ENCODE data around the gene FAAP20. TPM values are rescaled to one million over a fixed set of nuclear protein-coding genes. Genes with fewer than 3 reads are reported as not detected.

FAAP20 gene
- total and polyA plus RNA-seq, 9 of the 15 experiments (the other 6 are each of a cell fraction or from before 2014, with no cell fraction given) = 0.58 to 143 (median 9.9) TPM

DNA sequence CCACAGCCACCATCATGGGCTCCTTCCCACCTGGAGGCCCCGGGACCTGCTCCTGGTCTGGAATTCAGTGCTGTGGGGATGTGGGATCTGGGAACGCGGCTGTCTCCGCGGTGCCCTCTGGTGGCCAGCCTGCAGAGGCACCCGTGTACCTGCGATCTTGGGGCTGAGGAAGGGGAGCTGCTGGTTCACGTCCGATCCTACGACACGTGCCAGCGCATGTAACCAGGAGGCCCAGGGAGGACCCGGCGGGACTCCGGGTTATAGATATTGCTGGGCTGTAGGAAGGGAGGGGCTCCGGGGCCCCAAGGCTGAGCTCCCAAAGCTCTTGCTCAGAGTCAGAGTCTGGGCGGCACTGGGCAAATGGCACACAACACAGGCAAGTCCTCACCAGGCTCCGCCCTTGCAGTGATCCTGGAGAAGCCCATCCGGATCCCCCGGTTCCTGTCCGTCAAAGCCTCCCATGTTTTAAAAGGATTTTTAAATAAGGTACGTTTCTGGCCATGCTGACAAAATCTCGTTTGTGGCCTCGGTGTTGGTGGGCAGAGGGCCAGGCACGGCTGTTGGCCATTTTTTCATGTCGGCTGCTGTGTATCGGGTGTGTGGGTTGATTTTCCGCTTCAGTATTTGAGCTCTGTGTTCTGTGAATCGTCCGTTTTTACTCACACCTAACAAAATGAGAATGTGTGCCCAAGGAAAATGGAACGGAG lies 20.1 kb downstream of the FAAP20 start (continued):
- TF ChIP-seq, protein P1, sequence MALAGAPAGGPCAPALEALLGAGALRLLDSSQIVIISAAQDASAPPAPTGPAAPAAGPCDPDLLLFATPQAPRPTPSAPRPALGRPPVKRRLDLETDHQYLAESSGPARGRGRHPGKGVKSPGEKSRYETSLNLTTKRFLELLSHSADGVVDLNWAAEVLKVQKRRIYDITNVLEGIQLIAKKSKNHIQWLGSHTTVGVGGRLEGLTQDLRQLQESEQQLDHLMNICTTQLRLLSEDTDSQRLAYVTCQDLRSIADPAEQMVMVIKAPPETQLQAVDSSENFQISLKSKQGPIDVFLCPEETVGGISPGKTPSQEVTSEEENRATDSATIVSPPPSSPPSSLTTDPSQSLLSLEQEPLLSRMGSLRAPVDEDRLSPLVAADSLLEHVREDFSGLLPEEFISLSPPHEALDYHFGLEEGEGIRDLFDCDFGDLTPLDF (CRISPR knock-in tag; IDR thresholded peaks at IDR 0.05) = no peak
- TF ChIP-seq RBBP5 (IDR thresholded peaks at IDR 0.05; ENCODE audit: borderline replicate concordance, insufficient read depth, low read length, poor library complexity, severe bottlenecking) (no peak), IFI16 (CRISPR knock-in tag; IDR thresholded peaks at IDR 0.05) (no peak), ZNF282 (CRISPR knock-in tag; IDR thresholded peaks at IDR 0.05) (no peak), ZBTB8A (IDR thresholded peaks at IDR 0.05; ENCODE audit: partially characterized antibody) (no peak), NR4A1 (CRISPR knock-in tag; IDR thresholded peaks at IDR 0.05) (no peak), NR4A1 (tag; IDR thresholded peaks at IDR 0.05) (0 out of 2 replicates have a peak, but pooled peaks have one; percentile 26), MAFK (IDR thresholded peaks at IDR 0.05; ENCODE audit: low read length) (no peak), MAFG (tag; conservative IDR thresholded peaks at IDR 0.05) (no peak), KDM4B (IDR thresholded peaks at IDR 0.05; ENCODE audit: borderline replicate concordance in 2 of 2, low read depth in 1 of 2) (no peak; a peak in 1 of 4 replicates), ZNF24 (IDR thresholded peaks at IDR 0.05) (no peak), SMARCB1 (IDR thresholded peaks at IDR 0.05; ENCODE audit: insufficient read length, low read depth) (no peak), OTX1 (CRISPR knock-in tag; IDR thresholded peaks at IDR 0.05) (no peak), FUS (optimal IDR thresholded peaks at IDR 0.05; ENCODE audit: low read depth, low read length) (no peak), ZNF395 (CRISPR knock-in tag; IDR thresholded peaks at IDR 0.05) (no peak), MEIS2 (IDR thresholded peaks at IDR 0.05; ENCODE audit: partially characterized antibody) (no peak), EP300 (IDR thresholded peaks at IDR 0.05; ENCODE audit: low read length) (no peak)
- TF ChIP-seq, protein P2, sequence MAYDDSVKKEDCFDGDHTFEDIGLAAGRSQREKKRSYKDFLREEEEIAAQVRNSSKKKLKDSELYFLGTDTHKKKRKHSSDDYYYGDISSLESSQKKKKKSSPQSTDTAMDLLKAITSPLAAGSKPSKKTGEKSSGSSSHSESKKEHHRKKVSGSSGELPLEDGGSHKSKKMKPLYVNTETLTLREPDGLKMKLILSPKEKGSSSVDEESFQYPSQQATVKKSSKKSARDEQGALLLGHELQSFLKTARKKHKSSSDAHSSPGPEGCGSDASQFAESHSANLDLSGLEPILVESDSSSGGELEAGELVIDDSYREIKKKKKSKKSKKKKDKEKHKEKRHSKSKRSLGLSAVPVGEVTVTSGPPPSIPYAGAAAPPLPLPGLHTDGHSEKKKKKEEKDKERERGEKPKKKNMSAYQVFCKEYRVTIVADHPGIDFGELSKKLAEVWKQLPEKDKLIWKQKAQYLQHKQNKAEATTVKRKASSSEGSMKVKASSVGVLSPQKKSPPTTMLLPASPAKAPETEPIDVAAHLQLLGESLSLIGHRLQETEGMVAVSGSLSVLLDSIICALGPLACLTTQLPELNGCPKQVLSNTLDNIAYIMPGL (CRISPR knock-in tag; IDR thresholded peaks at IDR 0.05) = no peak
- TF ChIP-seq, protein P3, sequence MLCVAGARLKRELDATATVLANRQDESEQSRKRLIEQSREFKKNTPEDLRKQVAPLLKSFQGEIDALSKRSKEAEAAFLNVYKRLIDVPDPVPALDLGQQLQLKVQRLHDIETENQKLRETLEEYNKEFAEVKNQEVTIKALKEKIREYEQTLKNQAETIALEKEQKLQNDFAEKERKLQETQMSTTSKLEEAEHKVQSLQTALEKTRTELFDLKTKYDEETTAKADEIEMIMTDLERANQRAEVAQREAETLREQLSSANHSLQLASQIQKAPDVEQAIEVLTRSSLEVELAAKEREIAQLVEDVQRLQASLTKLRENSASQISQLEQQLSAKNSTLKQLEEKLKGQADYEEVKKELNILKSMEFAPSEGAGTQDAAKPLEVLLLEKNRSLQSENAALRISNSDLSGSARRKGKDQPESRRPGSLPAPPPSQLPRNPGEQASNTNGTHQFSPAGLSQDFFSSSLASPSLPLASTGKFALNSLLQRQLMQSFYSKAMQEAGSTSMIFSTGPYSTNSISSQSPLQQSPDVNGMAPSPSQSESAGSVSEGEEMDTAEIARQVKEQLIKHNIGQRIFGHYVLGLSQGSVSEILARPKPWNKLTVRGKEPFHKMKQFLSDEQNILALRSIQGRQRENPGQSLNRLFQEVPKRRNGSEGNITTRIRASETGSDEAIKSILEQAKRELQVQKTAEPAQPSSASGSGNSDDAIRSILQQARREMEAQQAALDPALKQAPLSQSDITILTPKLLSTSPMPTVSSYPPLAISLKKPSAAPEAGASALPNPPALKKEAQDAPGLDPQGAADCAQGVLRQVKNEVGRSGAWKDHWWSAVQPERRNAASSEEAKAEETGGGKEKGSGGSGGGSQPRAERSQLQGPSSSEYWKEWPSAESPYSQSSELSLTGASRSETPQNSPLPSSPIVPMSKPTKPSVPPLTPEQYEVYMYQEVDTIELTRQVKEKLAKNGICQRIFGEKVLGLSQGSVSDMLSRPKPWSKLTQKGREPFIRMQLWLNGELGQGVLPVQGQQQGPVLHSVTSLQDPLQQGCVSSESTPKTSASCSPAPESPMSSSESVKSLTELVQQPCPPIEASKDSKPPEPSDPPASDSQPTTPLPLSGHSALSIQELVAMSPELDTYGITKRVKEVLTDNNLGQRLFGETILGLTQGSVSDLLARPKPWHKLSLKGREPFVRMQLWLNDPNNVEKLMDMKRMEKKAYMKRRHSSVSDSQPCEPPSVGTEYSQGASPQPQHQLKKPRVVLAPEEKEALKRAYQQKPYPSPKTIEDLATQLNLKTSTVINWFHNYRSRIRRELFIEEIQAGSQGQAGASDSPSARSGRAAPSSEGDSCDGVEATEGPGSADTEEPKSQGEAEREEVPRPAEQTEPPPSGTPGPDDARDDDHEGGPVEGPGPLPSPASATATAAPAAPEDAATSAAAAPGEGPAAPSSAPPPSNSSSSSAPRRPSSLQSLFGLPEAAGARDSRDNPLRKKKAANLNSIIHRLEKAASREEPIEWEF (CRISPR knock-in tag; IDR thresholded peaks at IDR 0.05) = no peak
